GM15510 (cell line): ENCODE measurements around the gene RBM6.

Source experiments
- POLR2A ChIP-seq: IDR thresholded peaks from 3 replicates; pipeline ENCODE4 v1.6.1; 2011; ENCODE audit warnings: borderline replicate concordance; ENCODE audit not compliant: insufficient read length; ENCODE audit errors: extremely low read depth

The RBM6 gene

DNA sequence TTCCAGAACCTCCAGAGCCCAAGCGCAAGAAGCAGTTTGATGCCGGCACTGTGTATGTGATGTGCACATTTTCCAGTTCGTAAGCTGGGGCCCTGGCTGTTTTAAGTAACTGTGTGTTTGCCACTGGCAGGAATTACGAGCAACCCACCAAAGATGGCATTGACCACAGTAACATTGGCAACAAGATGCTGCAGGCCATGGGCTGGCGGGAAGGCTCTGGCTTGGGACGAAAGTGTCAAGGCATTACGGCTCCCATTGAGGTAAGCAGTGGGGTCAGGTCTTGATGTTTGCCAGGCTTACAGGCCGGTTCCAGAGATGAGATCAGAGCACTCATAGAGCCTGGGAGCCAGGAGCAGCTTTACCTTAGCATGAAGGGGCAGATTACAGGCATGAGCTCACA, 177.2 kb downstream of the RBM6 start:
- no peak for TF ChIP-seq POLR2A

DNA sequence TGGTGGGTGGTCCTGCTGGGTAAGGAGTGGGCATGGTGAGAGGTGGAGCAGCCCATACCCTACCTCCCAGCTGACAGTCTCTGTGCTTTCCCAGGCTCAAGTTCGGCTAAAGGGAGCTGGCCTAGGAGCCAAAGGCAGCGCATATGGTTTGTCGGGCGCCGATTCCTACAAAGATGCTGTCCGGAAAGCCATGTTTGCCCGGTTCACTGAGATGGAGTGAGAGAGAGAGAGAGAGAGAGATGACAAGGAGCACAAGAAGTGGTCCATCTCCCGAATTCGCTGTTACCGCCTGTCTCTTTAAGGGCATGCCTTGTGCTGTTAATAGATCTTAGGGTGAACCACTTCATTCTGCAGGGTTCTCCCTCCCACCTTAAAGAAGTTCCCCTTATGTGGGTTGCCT, 178.3 kb downstream of the RBM6 start:
- TF ChIP-seq POLR2A = no peak

DNA sequence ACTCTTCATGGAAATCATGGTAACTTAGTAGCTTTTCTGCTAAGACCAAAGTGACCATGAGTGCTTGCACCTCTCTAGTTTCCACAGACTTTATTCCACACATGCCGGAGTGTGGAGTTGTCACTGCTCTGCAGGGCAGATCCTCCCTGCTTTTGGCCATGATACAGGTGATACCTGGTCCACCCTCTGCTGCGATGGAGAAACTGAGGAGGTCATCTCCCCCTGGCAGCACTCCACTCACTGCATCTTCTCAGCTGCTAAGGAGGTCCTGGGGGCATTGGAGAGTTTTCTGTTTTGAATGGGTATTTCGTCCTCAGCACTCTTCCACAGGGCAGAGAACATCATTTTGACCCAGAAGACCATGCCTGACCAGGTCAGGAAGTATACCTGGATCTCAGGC, 179.8 kb downstream of the RBM6 start:
- no peak for TF ChIP-seq POLR2A

DNA sequence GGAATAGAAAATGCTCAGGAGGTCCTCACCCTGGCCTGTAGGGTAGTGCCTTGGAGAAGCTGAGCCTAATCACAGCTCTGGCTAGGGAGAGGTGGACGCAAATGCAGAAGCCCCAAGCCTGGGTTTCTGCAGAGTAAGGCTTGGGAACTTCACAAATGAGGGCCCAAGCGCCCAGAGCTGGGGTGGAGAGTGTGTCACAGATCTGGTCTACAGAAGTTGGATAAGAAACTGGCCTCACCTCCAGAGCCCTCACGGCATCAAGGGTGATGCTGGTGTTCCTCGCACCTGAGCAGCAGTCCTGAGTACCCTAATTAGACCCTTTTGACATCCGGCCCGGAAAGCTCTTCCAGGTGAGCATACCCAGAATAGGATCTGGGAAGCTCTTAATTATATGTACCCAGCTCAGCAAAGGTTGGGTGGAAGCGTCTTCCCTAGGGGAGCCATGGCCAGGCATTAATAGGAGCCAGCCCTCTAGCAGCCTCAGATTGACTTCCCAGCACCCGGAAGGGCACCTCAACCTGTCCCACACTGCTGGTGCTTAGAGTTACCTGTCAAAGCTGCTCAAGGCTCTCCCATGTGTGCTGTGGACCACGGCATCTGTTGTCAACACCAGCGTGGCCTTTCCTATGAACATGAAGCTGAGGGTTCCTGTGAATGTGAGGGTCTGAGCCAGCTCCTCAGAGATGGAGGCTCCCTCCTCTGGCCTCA, 180.6 kb downstream of the RBM6 start:
- TF ChIP-seq POLR2A = peak; percentile 2

DNA sequence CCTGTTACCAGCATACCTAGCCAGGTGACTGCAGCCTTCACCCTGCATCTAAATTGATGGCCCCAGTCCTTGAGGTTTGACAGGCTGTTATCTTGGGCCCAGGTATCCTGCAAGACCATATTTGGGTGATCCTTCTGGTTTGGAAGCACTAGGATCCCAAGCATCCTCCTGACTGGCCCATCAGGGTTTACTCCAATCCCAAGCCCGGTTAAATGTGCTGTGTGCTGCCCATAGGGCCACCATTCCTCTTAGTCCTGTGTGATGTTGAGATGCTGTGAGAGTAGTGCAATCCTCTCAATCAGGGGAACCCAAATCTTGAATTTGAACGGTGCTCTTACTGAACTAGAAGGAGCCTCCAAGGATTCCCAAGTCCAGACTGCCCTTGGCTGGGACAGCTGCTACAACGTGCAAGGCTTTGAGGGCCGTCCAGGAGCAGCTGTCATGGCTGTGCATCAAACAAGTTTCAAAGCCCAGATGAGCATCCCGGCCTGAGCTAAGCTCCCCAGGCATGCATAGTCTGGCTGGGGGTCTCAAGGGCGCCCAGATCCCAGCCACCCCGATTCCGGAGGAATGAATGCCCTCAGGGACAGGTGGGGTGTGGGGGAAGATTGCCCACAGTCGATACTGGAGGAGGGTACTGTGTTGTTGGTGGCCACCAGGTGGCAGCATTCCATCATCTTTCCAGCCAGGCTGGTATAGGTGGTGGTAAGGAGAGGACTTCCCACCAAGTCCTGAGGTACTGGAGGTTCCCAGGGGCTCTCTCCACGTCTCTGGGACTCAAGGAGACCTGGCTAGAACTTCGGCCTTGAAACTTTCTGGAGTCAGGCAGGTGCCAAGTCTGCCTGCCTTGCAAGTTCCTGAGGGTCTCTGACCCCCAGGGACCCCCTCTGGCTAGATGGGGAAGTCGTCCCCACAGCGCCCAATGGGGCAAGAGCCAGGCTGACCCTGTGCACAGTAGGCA, 181.4 kb downstream of the RBM6 start:
- TF ChIP-seq POLR2A = peak; percentile 19

DNA sequence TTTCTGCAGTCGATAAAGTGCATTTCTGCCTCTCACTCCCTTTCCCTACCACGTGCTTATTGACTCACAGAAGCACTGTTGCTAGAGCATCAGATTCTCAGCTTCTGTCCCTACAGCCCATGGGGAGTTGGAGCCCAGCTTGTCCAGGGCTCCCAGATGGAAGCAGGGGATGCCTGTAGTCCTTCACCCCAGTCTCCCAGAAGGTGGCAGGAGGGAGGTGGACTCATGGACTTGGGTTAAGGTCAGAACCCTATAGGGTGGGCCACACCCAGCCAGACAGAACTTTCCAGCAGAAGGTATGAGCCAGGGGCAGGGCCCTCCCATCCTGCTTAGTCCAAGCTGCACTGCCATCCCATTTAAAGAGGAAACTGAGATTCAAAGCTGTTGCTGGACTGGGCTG, 182.1 kb downstream of the RBM6 start:
- no peak for TF ChIP-seq POLR2A

DNA sequence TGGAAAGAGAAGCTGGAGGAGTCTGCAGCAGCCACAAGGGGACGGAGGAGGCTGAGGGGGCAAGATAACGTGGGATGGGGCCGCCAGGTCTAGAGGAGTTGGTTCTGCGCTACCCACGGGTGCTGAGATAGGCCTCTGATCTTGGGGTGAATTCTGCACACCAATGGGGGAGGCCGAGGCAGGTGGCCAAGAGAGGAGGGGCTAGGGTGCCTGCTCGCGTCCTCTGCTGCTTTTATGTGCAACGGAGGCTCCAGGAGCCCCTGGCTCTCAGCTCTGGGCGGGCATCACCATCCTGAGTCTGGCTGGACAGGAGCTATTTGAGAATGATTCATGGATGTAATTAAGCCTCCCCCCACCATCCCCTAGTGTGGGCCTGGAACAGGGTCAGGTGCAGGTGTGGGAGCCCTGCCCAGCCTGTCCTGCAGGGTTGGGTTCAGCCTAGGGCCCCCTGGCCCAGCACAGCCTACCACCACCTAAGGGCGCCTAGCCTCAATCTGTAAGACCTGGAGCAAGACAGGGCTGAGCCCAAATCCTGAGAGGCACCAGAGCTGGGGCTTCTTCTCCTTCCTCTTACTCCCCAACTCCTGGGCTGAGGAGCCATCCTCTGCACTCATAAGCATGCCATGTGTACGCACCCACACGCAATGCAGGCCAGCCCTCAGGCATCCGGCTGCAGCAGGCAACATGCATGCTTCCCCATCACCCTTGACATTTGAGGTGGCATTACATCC, 182.9 kb downstream of the RBM6 start:
- TF ChIP-seq POLR2A = peak; percentile 18

DNA sequence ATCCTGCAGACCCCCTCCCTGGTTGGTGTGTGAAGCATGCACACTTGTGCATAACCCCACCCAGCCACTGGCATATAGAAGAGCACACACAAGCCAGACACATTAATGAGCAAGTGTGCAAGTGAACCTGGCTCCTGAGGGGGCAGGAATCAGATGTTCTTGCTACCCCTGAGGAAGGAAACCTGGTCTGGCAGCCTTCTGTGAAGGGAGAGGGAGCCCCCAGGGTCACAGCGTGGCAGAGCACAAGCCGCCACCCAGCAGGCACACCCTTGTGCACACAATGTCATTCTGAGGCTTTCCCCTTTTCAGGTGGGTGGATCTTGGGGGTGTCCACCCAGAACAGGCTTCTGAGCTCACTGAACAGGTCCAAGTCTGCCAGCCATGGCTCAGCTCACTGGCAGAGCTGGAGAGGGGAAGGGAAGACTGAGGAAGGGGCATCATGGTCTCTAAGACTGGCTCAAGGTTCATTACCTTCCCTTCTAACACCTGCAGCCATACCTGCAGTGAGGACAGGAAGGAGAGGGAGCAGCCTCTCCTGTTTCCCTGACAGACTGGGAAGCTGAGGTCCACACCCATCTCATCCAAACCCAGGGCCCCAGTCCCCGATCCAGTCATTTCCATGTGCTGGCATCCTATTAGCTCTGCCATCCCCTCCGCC, 183.6 kb downstream of the RBM6 start:
- TF ChIP-seq POLR2A = no peak

DNA sequence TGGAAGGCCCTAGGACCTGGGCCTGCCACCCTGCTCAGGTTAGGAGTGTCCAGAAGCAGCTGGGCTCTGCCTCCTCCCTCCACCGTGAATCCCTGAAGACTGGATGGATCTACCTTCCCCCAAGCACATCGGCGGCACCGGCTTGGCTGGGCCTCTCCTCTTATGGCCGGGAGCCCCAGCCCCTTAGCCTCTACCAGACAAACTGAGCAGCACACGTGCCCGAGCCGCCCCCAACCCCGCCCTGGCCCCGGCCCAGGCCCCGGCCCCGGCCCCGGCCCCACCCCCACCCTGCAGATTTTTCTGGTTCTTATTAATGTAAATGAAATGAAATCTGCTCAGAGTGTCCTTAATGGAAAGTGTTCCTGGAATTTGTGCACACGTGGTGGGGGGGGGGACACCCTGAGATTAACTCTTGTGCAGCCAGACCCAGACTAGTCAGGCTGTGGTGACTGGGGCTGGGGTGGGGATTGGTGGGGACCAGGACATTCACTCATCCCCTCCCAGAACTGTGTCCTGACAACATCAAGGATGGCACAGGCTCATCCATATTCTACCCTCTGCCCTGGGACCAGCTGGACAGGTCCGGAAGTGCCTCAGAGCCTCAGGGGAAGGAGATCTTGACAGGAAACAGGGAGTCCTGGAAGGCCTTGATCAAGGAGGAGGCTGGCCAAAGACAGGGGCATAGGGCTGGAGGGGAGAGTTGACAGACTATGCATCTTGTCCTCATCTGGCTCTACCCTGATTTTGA, 184.3 kb downstream of the RBM6 start:
- no peak for TF ChIP-seq POLR2A

DNA sequence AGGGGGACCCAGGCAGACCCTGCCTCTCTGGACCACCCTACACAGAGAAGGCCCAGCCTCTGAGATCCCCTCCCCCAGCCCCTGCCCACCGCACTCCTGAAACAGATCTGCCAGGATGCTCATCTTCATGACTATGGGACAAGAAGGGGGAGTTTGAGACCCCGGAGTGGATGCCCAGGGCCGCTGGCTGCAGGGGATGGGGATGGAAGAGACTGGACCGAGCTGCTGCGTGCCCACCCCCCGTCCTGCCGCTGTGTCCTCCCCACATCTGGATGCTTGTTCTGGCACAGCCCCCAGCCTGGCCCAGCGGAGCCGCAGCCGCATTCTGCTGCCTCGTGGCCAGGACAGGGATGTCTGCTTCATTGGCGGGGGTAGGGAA, 184.8 kb downstream of the RBM6 start:
- no peak for TF ChIP-seq POLR2A

DNA sequence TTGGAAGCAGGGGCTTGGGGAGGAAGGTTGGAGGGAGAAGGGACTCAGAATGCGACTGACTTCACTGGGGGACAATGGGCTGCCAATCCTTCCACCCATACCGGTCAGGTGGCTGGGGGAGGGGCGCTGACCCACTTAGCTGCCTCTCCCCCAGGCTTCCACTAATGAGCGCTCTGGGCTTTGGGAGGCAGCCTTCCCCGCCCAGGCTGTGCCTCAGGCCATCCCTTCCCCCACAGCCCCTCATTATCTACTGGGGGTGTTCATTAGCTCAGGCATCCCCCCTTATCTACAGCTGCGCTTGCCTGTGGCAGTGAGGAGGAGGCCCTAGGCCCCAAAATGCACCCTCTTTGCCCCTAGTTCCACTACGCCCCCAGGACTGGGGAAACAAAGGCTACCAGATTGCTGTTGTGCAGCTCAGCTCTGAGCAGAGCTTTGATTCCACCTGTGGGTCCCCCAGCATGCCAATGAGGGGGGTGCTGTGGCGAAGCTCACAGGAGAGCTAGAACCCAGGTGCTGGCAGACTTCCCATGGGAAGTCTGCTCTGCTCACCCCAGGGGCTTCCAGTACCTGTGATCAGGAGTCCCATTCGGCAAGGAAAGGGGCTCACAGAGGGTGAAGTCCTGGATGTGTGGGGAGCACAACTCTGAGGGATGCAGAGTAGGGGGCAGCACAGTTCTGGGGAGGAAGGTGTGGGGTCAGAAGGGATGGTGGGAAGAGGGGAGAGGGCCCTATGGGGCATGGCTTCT, 185.8 kb downstream of the RBM6 start:
- no peak for TF ChIP-seq POLR2A

DNA sequence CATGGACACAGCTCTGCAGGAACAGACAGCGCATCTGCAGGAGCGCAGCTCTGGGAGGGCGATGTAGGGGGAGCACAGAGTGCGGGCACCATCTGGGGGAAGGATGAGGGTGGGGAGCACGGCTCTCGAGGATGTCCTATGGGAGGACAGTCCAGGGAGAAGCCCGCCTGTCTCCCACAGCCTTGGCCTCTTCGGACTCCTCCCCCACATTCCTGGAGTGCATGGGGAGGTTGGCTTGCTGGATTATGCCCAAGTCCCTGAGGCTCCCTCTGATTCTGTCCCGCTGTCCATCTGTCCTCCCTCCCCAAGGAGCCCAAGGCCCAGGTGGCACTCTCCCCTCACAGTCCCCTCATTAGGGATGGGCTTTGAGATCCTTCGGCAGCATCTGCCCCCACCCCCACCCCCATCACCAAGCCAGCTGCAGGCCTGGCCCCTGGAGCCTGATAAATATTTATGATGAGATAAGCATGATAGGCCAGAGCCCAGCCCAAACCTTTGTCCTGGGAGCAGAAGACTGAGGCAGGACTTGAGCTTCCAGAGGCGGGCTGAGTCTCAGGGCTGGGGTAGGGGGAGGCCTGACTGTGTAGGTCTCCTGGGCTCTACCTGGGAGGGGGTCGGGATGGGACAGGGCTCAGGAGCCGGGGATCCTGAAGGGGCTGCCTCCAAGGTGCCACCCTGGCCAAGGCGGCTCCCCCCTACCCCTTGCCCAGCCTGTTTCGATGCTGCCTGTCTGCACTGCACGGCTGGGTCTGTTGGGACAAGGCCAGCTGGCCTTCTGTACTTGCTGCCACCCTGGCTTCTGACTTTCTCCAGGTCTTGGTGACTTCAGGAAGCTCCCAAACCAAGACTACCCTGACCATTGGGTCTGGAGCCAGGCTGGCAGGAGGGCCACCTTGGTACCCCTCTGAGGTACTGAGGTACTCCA, 186.6 kb downstream of the RBM6 start:
- no peak for TF ChIP-seq POLR2A
